NT2/D1 (cell line): ENCODE measurements around the gene TNFRSF21.

Experiments used
- YY1 ChIP-seq: IDR thresholded peaks from 2 replicates; pipeline ENCODE4 v1.6.1; 2011; ENCODE audit not compliant: insufficient read length, insufficient read depth
- ZNF274 ChIP-seq: IDR thresholded peaks from 2 replicates; pipeline ENCODE4 v1.6.1; 2011; ENCODE audit warnings: mild to moderate bottlenecking, low read depth, low read length

GRCh38 chr6:47203266-47203937, 106.3 kb downstream of the TNFRSF21 start:
- TF ChIP-seq YY1: no peak
- TF ChIP-seq ZNF274: no peak
